Endothelial cell of umbilical vein (primary cell): Measurements from ENCODE around the gene EFNA5. TPM values are rescaled to one million over a fixed set of nuclear protein-coding genes. Genes with fewer than 3 reads are reported as not detected.

Source experiments
- BruUV-seq: library from RNA; stranded (reverse); fragments of 400-500 nt; replicated peaks from 2 replicates; lab custom pipeline; 2021; lab: Mats Ljungman, UMichigan
- CTCF ChIA-PET: fragments of 300-600, 350-600 bp; sonication (Branson Sonifier 250); formaldehyde crosslinking; loops from one replicate; lab custom pipeline; 2021; ENCODE audit warnings: antibody characterized with exemption, inconsistent platforms; lab: Charles Lee
- POLR2A ChIA-PET: fragments of 300-600, 350-600 bp; sonication (Branson Sonifier 250); formaldehyde crosslinking; loops from one replicate; lab custom pipeline; 2021; ENCODE audit warnings: antibody characterized with exemption, inconsistent platforms; lab: Charles Lee
- DNase-seq: peaks from one replicate; pipeline ENCODE4 v3.0.0-alpha.2; 2011; ENCODE audit warnings: low read depth, low spot score
- FAIRE-seq: peaks from 2 replicates; lab custom pipeline; 2011; peaks lifted over from hg19 to GRCh38; lab: Jason Lieb, UNC
- H2AFZ ChIP-seq: 2 replicates; pipeline ENCODE4 v1.6.0; 2012; ENCODE audit warnings: low read depth, low read length, control low read depth, inconsistent platforms
- H3K27ac ChIP-seq: 2 replicates; pipeline ENCODE4 v1.5.1; 2011; ENCODE audit warnings: low read depth, mild to moderate bottlenecking, control low read depth, low read length, moderate library complexity; ENCODE audit not compliant: insufficient read depth
- H3K27me3 ChIP-seq, 2 experiments: 2 replicates each; pipeline versions ENCODE4 v1.6.0 to v1.6.1; 2011; ENCODE audit warnings: low read length in 2 of 2, mixed read lengths in 1 of 2; ENCODE audit not compliant: control insufficient read depth in 2 of 2, insufficient read depth in 2 of 2
- H3K36me3 ChIP-seq, 2 experiments: 2 replicates in 1 of 2; 3 replicates in 1 of 2; pipeline ENCODE4 v1.5.1; 2011; ENCODE audit warnings: low read length in 2 of 2, mild to moderate bottlenecking in 1 of 2, moderate library complexity in 1 of 2; ENCODE audit not compliant: control insufficient read depth in 2 of 2, insufficient read depth in 2 of 2; ENCODE audit errors: extremely low read depth in 1 of 2
- H3K4me1 ChIP-seq: 3 replicates; pipeline ENCODE4 v1.5.1; 2011; ENCODE audit warnings: mild to moderate bottlenecking, low read length; ENCODE audit not compliant: control insufficient read depth, insufficient read depth; ENCODE audit errors: extremely low read depth
- H3K4me2 ChIP-seq: 2 replicates; pipeline ENCODE4 v1.6.1; 2011; ENCODE audit warnings: low read length, control low read depth, mixed read lengths; ENCODE audit not compliant: insufficient read depth
- H3K4me3 ChIP-seq, 3 experiments: fragments of 200-600 bp in 1 of 3; sonication (generic), shearing (Covaris generic) in 1 of 3; replicated peaks in 1 of 3; 2 replicates each; pipeline ENCODE4 v1.5.1; 2011 to 2016; ENCODE audit warnings: control low read depth in 3 of 3, low read length in 3 of 3, mild to moderate bottlenecking in 2 of 3, inconsistent platforms in 1 of 3, low read depth in 1 of 3, moderate library complexity in 1 of 3; ENCODE audit not compliant: insufficient read depth in 1 of 3
- H3K79me2 ChIP-seq: 2 replicates; pipeline ENCODE4 v1.6.0; 2012; ENCODE audit warnings: low read length, inconsistent platforms; ENCODE audit not compliant: control insufficient read depth, insufficient read depth
- H3K9ac ChIP-seq: replicated peaks from 2 replicates; pipeline ENCODE3; 2011; ENCODE audit warnings: low read length, control low read depth; ENCODE audit not compliant: insufficient read depth; ENCODE audit errors: extremely low read depth
- H3K9me1 ChIP-seq: replicated peaks from 3 replicates; pipeline ENCODE4 v1.6.0; 2011; ENCODE audit warnings: mild to moderate bottlenecking, low read length; ENCODE audit not compliant: control insufficient read depth, insufficient read depth; ENCODE audit errors: extremely low read depth
- H3K9me3 ChIP-seq: replicated peaks from 2 replicates; pipeline ENCODE4 v1.5.1; 2012; ENCODE audit warnings: low read length, inconsistent platforms; ENCODE audit not compliant: control insufficient read depth, insufficient read depth
- H4K20me1 ChIP-seq: replicated peaks from 2 replicates; pipeline ENCODE3; 2011; ENCODE audit warnings: mild to moderate bottlenecking, low read length; ENCODE audit not compliant: control insufficient read depth, insufficient read depth; ENCODE audit errors: extremely low read depth
- CTCF ChIP-seq, 2 donors: IDR thresholded peaks; 1 replicate in 1 of 2; 2 replicates in 1 of 2; pipeline ENCODE4 v1.5.1; 2011; ENCODE audit warnings: low read length in 2 of 2, mild to moderate bottlenecking in 2 of 2, moderate library complexity in 2 of 2, control low read depth in 1 of 2, inconsistent platforms in 1 of 2, low read depth in 1 of 2; ENCODE audit not compliant: insufficient read depth in 1 of 2; ENCODE audit errors: extremely low read depth in 1 of 2
- EZH2 ChIP-seq: IDR thresholded peaks from 2 replicates; pipeline ENCODE4 v1.6.1; 2012; ENCODE audit warnings: borderline replicate concordance, low read depth, mild to moderate bottlenecking, moderate library complexity, low read length, inconsistent platforms; ENCODE audit not compliant: severe bottlenecking
- FOS ChIP-seq: IDR thresholded peaks from 2 replicates; pipeline ENCODE4 v1.6.1; 2011; ENCODE audit warnings: mild to moderate bottlenecking, low read length, moderate library complexity, borderline replicate concordance; ENCODE audit not compliant: insufficient read depth
- GATA2 ChIP-seq: IDR thresholded peaks from 2 replicates; pipeline ENCODE4 v1.7.0; 2011; ENCODE audit warnings: low read depth, mild to moderate bottlenecking, moderate library complexity, mixed read lengths, low read length; ENCODE audit not compliant: insufficient read length, insufficient read depth
- JUN ChIP-seq: IDR thresholded peaks from 2 replicates; pipeline ENCODE4 v1.6.1; 2011; ENCODE audit warnings: borderline replicate concordance, low read depth; ENCODE audit not compliant: insufficient read length, insufficient read depth
- MYC ChIP-seq: IDR thresholded peaks from one replicate; pipeline ENCODE4 v1.6.1; 2011; ENCODE audit warnings: mild to moderate bottlenecking, low read depth, low read length
- POLR2A ChIP-seq: IDR thresholded peaks from 2 replicates; pipeline ENCODE4 v1.6.1; 2012; ENCODE audit warnings: low read depth, mild to moderate bottlenecking, control low read depth, low read length
- POLR2AphosphoS5 ChIP-seq: IDR thresholded peaks from 2 replicates; pipeline ENCODE4 v1.6.1; 2012; ENCODE audit warnings: low read depth, mild to moderate bottlenecking, control low read depth, low read length, moderate library complexity; ENCODE audit not compliant: insufficient read depth
- dilution Hi-C: fragments of 300-500 bp; cut with MboI; formaldehyde crosslinking; loops from one replicate; pipeline ENCODE4 v1.15.0; 2019; ENCODE audit warnings: low sequenced_read_pairs; ENCODE audit not compliant: extremely low pct_ligation_motif_present
- intact Hi-C: fragments of 100-400 bp; cut with micrococcal nuclease; formaldehyde crosslinking; loops from one replicate; pipeline ENCODE4 v1.10.0; 2022
- polyA plus RNA-seq, 4 experiments: library from polyadenylated mRNA; depleted of rRNA in 3 of 4; stranded (reverse) in 3 of 4; unstranded in 1 of 4; fragments of >200 nt; gene quantifications; 2 replicates each; pipeline versions ENCODE4 v1.2.1 to v1.2.3, GENCODE V29; 2011 to 2012; ENCODE audit warnings: missing spikeins in 1 of 4
- total RNA-seq: library from RNA; stranded (reverse); gene quantifications from 2 replicates; pipeline ENCODE4 v1.2.3, GENCODE V29; 2021

Gene EFNA5
- total and polyA plus RNA-seq, 2 donors (not counting 3 experiments of a cell fraction or from before 2014, with no cell fraction given) = 13.6 to 22.1 TPM

- DNase-seq (no peak), FAIRE-seq (no peak)
- no peaks in the 10 kb centered on the region for H3K27me3 ChIP-seq
- no peak overlapping the region for H3K4me2 ChIP-seq
- H3K9ac ChIP-seq = no peak overlapping the region
- TF ChIP-seq MYC = no peak
- no peak for TF ChIP-seq FOS
- TF ChIP-seq JUN = no peak
- no peak for TF ChIP-seq EZH2
- no peak for TF ChIP-seq CTCF (IDR thresholded peaks at IDR 0.05; ENCODE audit: extremely low read depth in 1 of 2, insufficient read depth in 1 of 2, low read depth in 1 of 2, low read length in 2 of 2)
- no peak for TF ChIP-seq POLR2A
- TF ChIP-seq GATA2 = no peak
- TF ChIP-seq POLR2AphosphoS5 = no peak
- H3K79me2 ChIP-seq = no peaks in the 10 kb centered on the region
- H3K9me1 ChIP-seq = no peaks in the 10 kb centered on the region
- no peak overlapping the region for H3K27ac ChIP-seq
- no peak overlapping the region for H3K4me3 ChIP-seq
- H2AFZ ChIP-seq = no peak overlapping the region
- intact Hi-C loops (loop anchor here (10.0 kb wide), 1 partner anchor 236 kb away; no protein-coding TSS in a partner anchor), dilution Hi-C loops (no loop called here)
- BruUV-seq = no TSS peak
- no peaks in the 10 kb centered on the region for H4K20me1 ChIP-seq
- H3K4me1 ChIP-seq = no peaks in the 10 kb centered on the region
- H3K9me3 ChIP-seq = no peaks in the 10 kb centered on the region
- H3K36me3 ChIP-seq = no peaks in the 10 kb centered on the region
- ChIA-PET CTCF (no interaction called here), POLR2A (no interaction called here)
These were observed 48.4 kb upstream of the EFNA5 start for GRCh38 chr5:107719034-107719606.
